OCI-LY1 (cell line): ENCODE results near the gene AGAP1.

Experiments
- H2AFZ ChIP-seq: fragments of 200-600 bp; sonication (generic), shearing (Covaris generic); 2 replicates; pipeline ENCODE4 v1.6.0; 2014; ENCODE audit warnings: antibody characterized with exemption, mild to moderate bottlenecking, low read length
- H3F3A ChIP-seq: fragments of 200-600 bp; sonication (generic), shearing (Covaris generic); 2 replicates; pipeline ENCODE4 v1.6.0; 2014; ENCODE audit warnings: mild to moderate bottlenecking, antibody characterized with exemption, low read length, moderate library complexity; ENCODE audit not compliant: insufficient read depth
- H3K27ac ChIP-seq: fragments of 200-600 bp; sonication (generic); 2 replicates; pipeline ENCODE4 v1.5.1; 2014; ENCODE audit warnings: low read length, mixed run types, mild to moderate bottlenecking, low read depth; ENCODE audit not compliant: poor library complexity, severe bottlenecking
- H3K27me3 ChIP-seq: fragments of 200-600 bp; sonication (generic); 2 replicates; pipeline ENCODE4 v1.6.0; 2014; ENCODE audit warnings: antibody characterized with exemption, mild to moderate bottlenecking, low read length, moderate library complexity; ENCODE audit not compliant: insufficient read depth
- H3K36me3 ChIP-seq: fragments of 200-600 bp; sonication (generic); 2 replicates; pipeline ENCODE4 v1.6.1; 2014; ENCODE audit warnings: mild to moderate bottlenecking, antibody characterized with exemption, low read length, moderate library complexity, mixed read lengths; ENCODE audit not compliant: insufficient read depth
- H3K4me1 ChIP-seq: fragments of 200-600 bp; sonication (generic); 2 replicates; pipeline ENCODE4 v1.5.1; 2014; ENCODE audit warnings: mild to moderate bottlenecking, low read length, moderate library complexity; ENCODE audit not compliant: insufficient read depth, severe bottlenecking
- H3K4me2 ChIP-seq: fragments of 200-600 bp; sonication (generic), shearing (Covaris generic); 2 replicates; pipeline ENCODE4 v1.6.1; 2014; ENCODE audit warnings: low read length
- H3K4me3 ChIP-seq: fragments of 200-600 bp; sonication (generic); 2 replicates; pipeline ENCODE4 v1.5.1; 2014; ENCODE audit warnings: low read length, low read depth, mild to moderate bottlenecking, mixed read lengths; ENCODE audit not compliant: poor library complexity, severe bottlenecking
- H3K79me2 ChIP-seq: fragments of 200-600 bp; shearing (Covaris generic); 2 replicates; pipeline ENCODE4 v1.6.1; 2016; ENCODE audit warnings: mixed run types, low read length, mixed read lengths; ENCODE audit not compliant: insufficient read depth
- H3K9ac ChIP-seq: fragments of 200-600 bp; sonication (generic), shearing (Covaris generic); 2 replicates; pipeline ENCODE4 v1.6.1; 2014; ENCODE audit warnings: mild to moderate bottlenecking, low read length, mixed read lengths
- H3K9me2 ChIP-seq: fragments of 200-600 bp; sonication (generic), shearing (Covaris generic); 2 replicates; pipeline ENCODE4 v1.6.1; 2014; ENCODE audit warnings: low read depth, mild to moderate bottlenecking, low read length, mixed read lengths
- H3K9me3 ChIP-seq: fragments of 200-600 bp; shearing (Covaris generic); 2 replicates; pipeline ENCODE4 v1.6.1; 2014; ENCODE audit warnings: low read length, mixed read lengths
- H4K20me1 ChIP-seq: fragments of 200-600 bp; sonication (generic), shearing (Covaris generic); 2 replicates; pipeline ENCODE4 v1.6.0; 2016; ENCODE audit warnings: mild to moderate bottlenecking, low read length; ENCODE audit not compliant: insufficient read depth
- CTCF ChIP-seq: fragments of 200-600 bp; sonication (generic), shearing (Covaris generic); IDR thresholded peaks from 2 replicates; pipeline ENCODE4 v1.5.1; 2017; ENCODE audit warnings: mild to moderate bottlenecking, antibody characterized with exemption, low read length, moderate library complexity, mixed read lengths
- EZH2 ChIP-seq: fragments of 200-600 bp; sonication (generic), shearing (Covaris generic); IDR thresholded peaks from 2 replicates; pipeline ENCODE4 v1.8.0; 2017; ENCODE audit warnings: borderline replicate concordance, mixed run types, mild to moderate bottlenecking, antibody characterized with exemption, low read length, moderate library complexity, mixed read lengths

The AGAP1 gene

GRCh38 chr2:235860111-235860510, 366.3 kb downstream of the AGAP1 start:
- no peak for TF ChIP-seq CTCF
- no peak for TF ChIP-seq EZH2
- no peak overlapping the region for H3K4me2 ChIP-seq

GRCh38 chr2:235860871-235861270, 367.0 kb downstream of the AGAP1 start:
- Histone ChIP-seq H3F3A (no peaks in the 10 kb centered on the region), H3K79me2 (no peaks in the 10 kb centered on the region), H3K9ac (no peak overlapping the region), H3K27me3 (no peaks in the 10 kb centered on the region), H3K4me3 (no peak overlapping the region), H3K36me3 (no peaks in the 10 kb centered on the region), H2AFZ (no peak overlapping the region), H3K9me3 (no peaks in the 10 kb centered on the region), H3K4me1 (no peaks in the 10 kb centered on the region), H4K20me1 (no peaks in the 10 kb centered on the region), H3K4me2 (no peak overlapping the region), H3K27ac (no peak overlapping the region), H3K9me2 (no peaks in the 10 kb centered on the region)
- TF ChIP-seq EZH2 (no peak), CTCF (no peak)

More at GRCh38 chr2:235860111-235860510, 366.3 kb downstream of the AGAP1 start:
- Histone ChIP-seq H3K79me2 (no peaks in the 10 kb centered on the region), H3K9me2 (no peaks in the 10 kb centered on the region), H3F3A (no peaks in the 10 kb centered on the region), H2AFZ (no peak overlapping the region), H3K27me3 (no peaks in the 10 kb centered on the region), H3K36me3 (no peaks in the 10 kb centered on the region), H3K27ac (no peak overlapping the region), H3K4me1 (no peaks in the 10 kb centered on the region), H3K4me3 (no peak overlapping the region), H3K9ac (no peak overlapping the region), H4K20me1 (no peaks in the 10 kb centered on the region), H3K9me3 (no peaks in the 10 kb centered on the region)

GRCh38 chr2:235861383-235861782, 367.5 kb downstream of the AGAP1 start:
- Histone ChIP-seq H3K27ac (no peak overlapping the region), H4K20me1 (no peaks in the 10 kb centered on the region), H3K9ac (no peak overlapping the region), H3K9me3 (no peaks in the 10 kb centered on the region), H3K36me3 (no peaks in the 10 kb centered on the region), H3K9me2 (no peaks in the 10 kb centered on the region), H3K4me3 (no peak overlapping the region), H2AFZ (no peak overlapping the region), H3K4me1 (no peaks in the 10 kb centered on the region), H3K79me2 (no peaks in the 10 kb centered on the region), H3F3A (no peaks in the 10 kb centered on the region), H3K27me3 (no peaks in the 10 kb centered on the region), H3K4me2 (no peak overlapping the region)
- TF ChIP-seq CTCF (no peak), EZH2 (no peak)
